ENCODE data around the gene ERCC2. TPM values are rescaled to one million over a fixed set of nuclear protein-coding genes. Genes with fewer than 3 reads are reported as not detected.

ERCC2 gene
- total and polyA plus RNA-seq, 2 experiments from 2014 or later: 33.3 to 81.1 TPM

GRCh38 chr19:45385392-45386221, 15.2 kb upstream of the ERCC2 start (continued):
- TF ChIP-seq STAT1 (IDR thresholded peaks at IDR 0.05; ENCODE audit: unreplicated experiment) (no peak), ZNF331 (CRISPR knock-in tag; IDR thresholded peaks at IDR 0.05; ENCODE audit: low read depth) (no peak), EZH2phosphoT487 (IDR thresholded peaks at IDR 0.05; ENCODE audit: unreplicated experiment) (no peak), CREB1 (CRISPR knock-in tag; IDR thresholded peaks at IDR 0.05; ENCODE audit: low read depth) (peak; percentile 16; the same call in 1 of the 2 replicates), ZNF114 (CRISPR knock-in tag; IDR thresholded peaks at IDR 0.05) (no peak)
- TF ChIP-seq, protein P1, sequence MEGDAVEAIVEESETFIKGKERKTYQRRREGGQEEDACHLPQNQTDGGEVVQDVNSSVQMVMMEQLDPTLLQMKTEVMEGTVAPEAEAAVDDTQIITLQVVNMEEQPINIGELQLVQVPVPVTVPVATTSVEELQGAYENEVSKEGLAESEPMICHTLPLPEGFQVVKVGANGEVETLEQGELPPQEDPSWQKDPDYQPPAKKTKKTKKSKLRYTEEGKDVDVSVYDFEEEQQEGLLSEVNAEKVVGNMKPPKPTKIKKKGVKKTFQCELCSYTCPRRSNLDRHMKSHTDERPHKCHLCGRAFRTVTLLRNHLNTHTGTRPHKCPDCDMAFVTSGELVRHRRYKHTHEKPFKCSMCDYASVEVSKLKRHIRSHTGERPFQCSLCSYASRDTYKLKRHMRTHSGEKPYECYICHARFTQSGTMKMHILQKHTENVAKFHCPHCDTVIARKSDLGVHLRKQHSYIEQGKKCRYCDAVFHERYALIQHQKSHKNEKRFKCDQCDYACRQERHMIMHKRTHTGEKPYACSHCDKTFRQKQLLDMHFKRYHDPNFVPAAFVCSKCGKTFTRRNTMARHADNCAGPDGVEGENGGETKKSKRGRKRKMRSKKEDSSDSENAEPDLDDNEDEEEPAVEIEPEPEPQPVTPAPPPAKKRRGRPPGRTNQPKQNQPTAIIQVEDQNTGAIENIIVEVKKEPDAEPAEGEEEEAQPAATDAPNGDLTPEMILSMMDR (conservative IDR thresholded peaks at IDR 0.05; ENCODE audit: low read depth in 2 of 2): peak; percentile 38 to 80; a peak in 3 of 4 replicates

GRCh38 chr19:45382426-45382825, 12.1 kb upstream of the ERCC2 start:
- no peaks in the 10 kb centered on the region for H3K79me2 ChIP-seq (replicated peaks; ENCODE audit: insufficient read depth)
- no peaks in the 10 kb centered on the region for H3K9me2 ChIP-seq (ENCODE audit: insufficient read depth)
- no peaks in the 10 kb centered on the region for H3K4me1 ChIP-seq (ENCODE audit: insufficient read depth)
- Mint-ChIP-seq H3K27me3 (ENCODE audit: insufficient read depth, low read depth, poor library complexity) (peaks cover 33% of the 10 kb centered on the region), H3K9me3 (no peaks in the 10 kb centered on the region), H3K27ac (no peak overlapping the region), H3K4me3 (no peak overlapping the region), H3K36me3 (ENCODE audit: low read depth) (peaks cover 2% of the 10 kb centered on the region; the same call in 1 of the 3 replicates), H3K4me1 (peaks cover 7% of the 10 kb centered on the region; the same call in 2 of the 3 replicates)
- DNase-seq (ENCODE audit: low spot score): no peak
- no peak for ATAC-seq
- no peak overlapping the region for H3K27ac ChIP-seq (ENCODE audit: low read depth)
- no peaks in the 10 kb centered on the region for H3F3A ChIP-seq (replicated peaks; ENCODE audit: low read depth)
- TF ChIP-seq EZH2 (IDR thresholded peaks at IDR 0.05; ENCODE audit: low read depth, unreplicated experiment) (no peak), NANOG (IDR thresholded peaks at IDR 0.05; ENCODE audit: borderline replicate concordance) (no peak), ETS1 (IDR thresholded peaks at IDR 0.05) (no peak), CREB1 (CRISPR knock-in tag; IDR thresholded peaks at IDR 0.05; ENCODE audit: low read depth) (no peak), ZNF331 (CRISPR knock-in tag; IDR thresholded peaks at IDR 0.05; ENCODE audit: low read depth) (no peak), POLR2AphosphoS5 (IDR thresholded peaks at IDR 0.05; ENCODE audit: low read depth) (no peak), JUNB (IDR thresholded peaks at IDR 0.05; ENCODE audit: unreplicated experiment) (no peak)
- peaks cover 35% of the 10 kb centered on the region for H3K27me3 ChIP-seq (ENCODE audit: insufficient read depth)
- H3K4me3 ChIP-seq: no peak overlapping the region
- no peak overlapping the region for H2AFZ ChIP-seq
- no peak overlapping the region for H3K4me2 ChIP-seq
- no peaks in the 10 kb centered on the region for H4K20me1 ChIP-seq (replicated peaks; ENCODE audit: insufficient read depth)
- no peaks in the 10 kb centered on the region for H3K36me3 ChIP-seq (ENCODE audit: insufficient read depth)

All from GM23338 (cell line).